Measurements from ENCODE around the gene TMEM168. TPM values are rescaled to one million over a fixed set of nuclear protein-coding genes. Genes with fewer than 3 reads are reported as not detected.

Gene TMEM168
- total and polyA plus RNA-seq, 2 of the 13 experiments (the other 11 are each of a cell fraction or from before 2014, with no cell fraction given) = 8.7 to 15.7 TPM

DNA sequence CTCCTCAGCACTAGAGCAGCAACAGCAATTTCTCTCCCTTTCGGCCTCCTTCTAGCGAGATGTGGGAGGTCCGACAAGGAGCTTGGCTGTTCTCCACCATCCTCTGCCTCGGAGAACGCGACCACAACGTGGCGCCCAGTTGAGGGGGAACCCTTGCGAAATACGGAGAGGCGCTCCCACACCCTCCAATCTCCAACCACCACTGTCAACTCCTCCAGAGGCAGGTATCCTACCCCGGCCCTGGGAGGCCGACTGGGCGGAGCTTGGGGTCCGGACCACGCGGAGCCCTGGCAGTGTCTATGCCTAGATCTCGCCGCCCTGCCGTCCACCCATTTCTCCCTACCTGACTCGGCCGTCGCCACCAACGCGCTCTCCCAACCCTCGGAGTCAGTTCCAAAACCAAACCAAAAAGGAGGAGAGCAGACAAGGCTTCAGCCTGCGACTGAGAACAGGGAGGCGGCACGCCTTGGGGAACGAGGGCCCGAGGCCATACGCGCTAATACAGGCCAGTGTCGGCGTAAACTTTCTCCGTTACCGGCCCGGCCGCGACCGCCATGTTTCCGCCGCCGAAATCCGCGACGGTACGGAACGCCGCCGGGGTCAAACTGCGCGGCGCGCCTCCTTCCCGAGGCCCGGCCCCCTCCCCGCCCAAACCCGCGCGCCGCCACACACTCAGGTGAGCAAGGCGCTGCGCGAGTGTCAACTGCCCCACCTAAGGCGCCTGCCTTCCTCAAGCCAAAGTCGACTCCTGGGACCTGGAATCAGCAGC lies at the start of gene TMEM168 (continued):
- no peak for TF ChIP-seq JUN (CRISPR knock-in tag; IDR thresholded peaks at IDR 0.05)
- TF ChIP-seq RARG (CRISPR knock-in tag; IDR thresholded peaks at IDR 0.05; ENCODE audit: low read depth) = no peak
- no peak for TF ChIP-seq ARNT2 (CRISPR knock-in tag; IDR thresholded peaks at IDR 0.05; ENCODE audit: low read depth)
- TF ChIP-seq, protein P1, sequence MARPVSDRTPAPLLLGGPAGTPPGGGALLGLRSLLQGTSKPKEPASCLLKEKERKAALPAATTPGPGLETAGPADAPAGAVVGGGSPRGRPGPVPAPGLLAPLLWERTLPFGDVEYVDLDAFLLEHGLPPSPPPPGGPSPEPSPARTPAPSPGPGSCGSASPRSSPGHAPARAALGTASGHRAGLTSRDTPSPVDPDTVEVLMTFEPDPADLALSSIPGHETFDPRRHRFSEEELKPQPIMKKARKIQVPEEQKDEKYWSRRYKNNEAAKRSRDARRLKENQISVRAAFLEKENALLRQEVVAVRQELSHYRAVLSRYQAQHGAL (CRISPR knock-in tag; IDR thresholded peaks at IDR 0.05; ENCODE audit: not compliant biosample characterization) = no peak
- TF ChIP-seq CBX5 (CRISPR knock-in tag; IDR thresholded peaks at IDR 0.05; ENCODE audit: borderline replicate concordance) = no peak
- TF ChIP-seq ZNF354B (CRISPR knock-in tag; IDR thresholded peaks at IDR 0.05) = no peak
- TF ChIP-seq, protein P2, sequence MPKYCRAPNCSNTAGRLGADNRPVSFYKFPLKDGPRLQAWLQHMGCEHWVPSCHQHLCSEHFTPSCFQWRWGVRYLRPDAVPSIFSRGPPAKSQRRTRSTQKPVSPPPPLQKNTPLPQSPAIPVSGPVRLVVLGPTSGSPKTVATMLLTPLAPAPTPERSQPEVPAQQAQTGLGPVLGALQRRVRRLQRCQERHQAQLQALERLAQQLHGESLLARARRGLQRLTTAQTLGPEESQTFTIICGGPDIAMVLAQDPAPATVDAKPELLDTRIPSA (CRISPR knock-in tag; IDR thresholded peaks at IDR 0.05; ENCODE audit: borderline replicate concordance) = 0 out of 2 replicates have a peak, but pooled peaks have one; percentile 45
- TF ChIP-seq ZBTB8A (CRISPR knock-in tag; IDR thresholded peaks at IDR 0.05; ENCODE audit: borderline replicate concordance, low read depth) = no peak
- TF ChIP-seq ZNF234 (CRISPR knock-in tag; conservative IDR thresholded peaks at IDR 0.05) = 0 out of 2 replicates have a peak, but pooled peaks have one; percentile 41
- TF ChIP-seq, protein P3, sequence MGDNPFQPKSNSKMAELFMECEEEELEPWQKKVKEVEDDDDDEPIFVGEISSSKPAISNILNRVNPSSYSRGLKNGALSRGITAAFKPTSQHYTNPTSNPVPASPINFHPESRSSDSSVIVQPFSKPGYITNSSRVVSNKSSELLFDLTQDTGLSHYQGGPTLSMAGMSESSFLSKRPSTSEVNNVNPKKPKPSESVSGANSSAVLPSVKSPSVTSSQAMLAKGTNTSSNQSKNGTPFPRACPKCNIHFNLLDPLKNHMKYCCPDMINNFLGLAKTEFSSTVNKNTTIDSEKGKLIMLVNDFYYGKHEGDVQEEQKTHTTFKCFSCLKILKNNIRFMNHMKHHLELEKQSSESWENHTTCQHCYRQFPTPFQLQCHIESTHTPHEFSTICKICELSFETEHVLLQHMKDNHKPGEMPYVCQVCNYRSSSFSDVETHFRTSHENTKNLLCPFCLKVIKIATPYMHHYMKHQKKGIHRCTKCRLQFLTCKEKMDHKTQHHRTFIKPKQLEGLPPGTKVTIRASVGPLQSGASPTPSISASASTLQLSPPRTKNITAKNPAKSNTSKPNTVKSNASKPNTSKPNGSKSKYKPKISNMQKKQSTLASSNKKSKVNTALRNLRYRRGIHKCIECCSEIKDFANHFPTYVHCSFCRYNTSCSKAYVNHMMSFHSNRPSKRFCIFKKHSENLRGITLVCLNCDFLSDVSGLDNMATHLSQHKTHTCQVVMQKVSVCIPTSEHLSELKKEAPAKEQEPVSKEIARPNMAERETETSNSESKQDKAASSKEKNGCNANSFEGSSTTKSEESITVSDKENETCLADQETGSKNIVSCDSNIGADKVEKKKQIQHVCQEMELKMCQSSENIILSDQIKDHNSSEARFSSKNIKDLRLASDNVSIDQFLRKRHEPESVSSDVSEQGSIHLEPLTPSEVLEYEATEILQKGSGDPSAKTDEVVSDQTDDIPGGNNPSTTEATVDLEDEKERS (CRISPR knock-in tag; IDR thresholded peaks at IDR 0.05) = peak; percentile 95
- TF ChIP-seq ZNF577 (CRISPR knock-in tag; IDR thresholded peaks at IDR 0.05; ENCODE audit: borderline replicate concordance, low read depth) = no peak
- no peak for TF ChIP-seq ZSCAN21 (CRISPR knock-in tag; IDR thresholded peaks at IDR 0.05; ENCODE audit: borderline replicate concordance)
- TF ChIP-seq, protein P4, sequence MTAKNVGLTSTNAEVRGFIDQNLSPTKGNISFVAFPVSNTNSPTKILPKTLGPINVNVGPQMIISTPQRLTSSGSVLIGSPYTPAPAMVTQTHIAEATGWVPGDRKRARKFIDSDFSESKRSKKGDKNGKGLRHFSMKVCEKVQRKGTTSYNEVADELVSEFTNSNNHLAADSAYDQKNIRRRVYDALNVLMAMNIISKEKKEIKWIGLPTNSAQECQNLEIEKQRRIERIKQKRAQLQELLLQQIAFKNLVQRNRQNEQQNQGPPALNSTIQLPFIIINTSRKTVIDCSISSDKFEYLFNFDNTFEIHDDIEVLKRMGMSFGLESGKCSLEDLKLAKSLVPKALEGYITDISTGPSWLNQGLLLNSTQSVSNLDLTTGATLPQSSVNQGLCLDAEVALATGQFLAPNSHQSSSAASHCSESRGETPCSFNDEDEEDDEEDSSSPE (CRISPR knock-in tag; IDR thresholded peaks at IDR 0.05) = peak; percentile 29
- peak; percentile 23; the same call in 1 of the 2 replicates for TF ChIP-seq ZNF567 (CRISPR knock-in tag; IDR thresholded peaks at IDR 0.05; ENCODE audit: borderline replicate concordance)
- no peak for TF ChIP-seq ZMYM3 (CRISPR knock-in tag; IDR thresholded peaks at IDR 0.05)
- TF ChIP-seq ZNF343 (CRISPR knock-in tag; IDR thresholded peaks at IDR 0.05) = peak; percentile 74; the same call in 1 of the 2 replicates
- no peak for TF ChIP-seq GPN1 (CRISPR knock-in tag; IDR thresholded peaks at IDR 0.05; ENCODE audit: borderline replicate concordance)
- no peak; the same call in 1 of the 2 replicates for TF ChIP-seq FOXO1 (CRISPR knock-in tag; IDR thresholded peaks at IDR 0.05)
- no peak for TF ChIP-seq DNMT3B (CRISPR knock-in tag; conservative IDR thresholded peaks at IDR 0.05)
- no peak for TF ChIP-seq TEAD2 (CRISPR knock-in tag; IDR thresholded peaks at IDR 0.05)
- TF ChIP-seq, protein P5, sequence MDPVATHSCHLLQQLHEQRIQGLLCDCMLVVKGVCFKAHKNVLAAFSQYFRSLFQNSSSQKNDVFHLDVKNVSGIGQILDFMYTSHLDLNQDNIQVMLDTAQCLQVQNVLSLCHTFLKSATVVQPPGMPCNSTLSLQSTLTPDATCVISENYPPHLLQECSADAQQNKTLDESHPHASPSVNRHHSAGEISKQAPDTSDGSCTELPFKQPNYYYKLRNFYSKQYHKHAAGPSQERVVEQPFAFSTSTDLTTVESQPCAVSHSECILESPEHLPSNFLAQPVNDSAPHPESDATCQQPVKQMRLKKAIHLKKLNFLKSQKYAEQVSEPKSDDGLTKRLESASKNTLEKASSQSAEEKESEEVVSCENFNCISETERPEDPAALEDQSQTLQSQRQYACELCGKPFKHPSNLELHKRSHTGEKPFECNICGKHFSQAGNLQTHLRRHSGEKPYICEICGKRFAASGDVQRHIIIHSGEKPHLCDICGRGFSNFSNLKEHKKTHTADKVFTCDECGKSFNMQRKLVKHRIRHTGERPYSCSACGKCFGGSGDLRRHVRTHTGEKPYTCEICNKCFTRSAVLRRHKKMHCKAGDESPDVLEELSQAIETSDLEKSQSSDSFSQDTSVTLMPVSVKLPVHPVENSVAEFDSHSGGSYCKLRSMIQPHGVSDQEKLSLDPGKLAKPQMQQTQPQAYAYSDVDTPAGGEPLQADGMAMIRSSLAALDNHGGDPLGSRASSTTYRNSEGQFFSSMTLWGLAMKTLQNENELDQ (CRISPR knock-in tag; IDR thresholded peaks at IDR 0.05; ENCODE audit: borderline replicate concordance) = no peak
